Stimulated activated CD8-positive, alpha-beta memory T cell treated with anti-CD3 and anti-CD28 coated beads, Interleukin-12 subunit alpha, Interleukin-12 subunit beta, amount 100 ng/mL, for 24 hours (primary cell): ENCODE data around the gene MICAL3.

Source experiments
- DNase-seq: peaks from one replicate; pipeline ENCODE4 v3.0.0-alpha.2; 2020; ENCODE audit errors: extremely low read depth

Gene MICAL3

DNA sequence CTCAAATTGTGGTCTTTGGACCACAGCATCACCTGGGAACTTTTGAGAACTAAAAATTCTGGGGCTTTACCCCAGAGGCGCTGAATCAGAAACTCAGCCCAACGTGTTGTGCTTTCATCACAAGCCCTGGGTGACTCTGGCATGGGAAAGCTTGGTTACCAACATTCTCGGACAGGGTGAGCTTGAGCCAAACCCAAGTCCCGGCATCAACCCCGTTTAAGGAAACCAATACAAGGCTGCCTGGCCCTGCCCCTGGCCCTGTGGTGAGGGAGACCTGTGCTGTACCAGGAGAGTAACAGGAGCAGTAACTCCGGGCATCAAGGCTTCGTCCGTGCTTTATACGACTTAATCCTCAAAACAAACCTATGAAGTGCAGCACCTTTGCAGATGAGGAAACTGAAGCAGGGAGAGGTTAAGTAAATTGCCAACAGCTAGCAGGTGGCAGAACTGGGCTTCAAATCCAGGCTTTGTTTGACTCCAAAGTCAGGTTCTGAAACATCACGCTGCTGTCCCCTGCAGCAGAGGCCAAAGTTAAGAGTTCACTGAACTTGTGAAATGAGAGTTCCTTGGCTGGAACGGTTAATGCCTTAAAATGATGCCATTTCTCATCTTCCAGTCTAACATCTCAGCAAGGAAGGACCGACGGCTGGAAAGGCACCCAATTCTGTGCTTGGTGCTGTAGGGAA, 186.0 kb downstream of the MICAL3 start:
- no peak for DNase-seq

DNA sequence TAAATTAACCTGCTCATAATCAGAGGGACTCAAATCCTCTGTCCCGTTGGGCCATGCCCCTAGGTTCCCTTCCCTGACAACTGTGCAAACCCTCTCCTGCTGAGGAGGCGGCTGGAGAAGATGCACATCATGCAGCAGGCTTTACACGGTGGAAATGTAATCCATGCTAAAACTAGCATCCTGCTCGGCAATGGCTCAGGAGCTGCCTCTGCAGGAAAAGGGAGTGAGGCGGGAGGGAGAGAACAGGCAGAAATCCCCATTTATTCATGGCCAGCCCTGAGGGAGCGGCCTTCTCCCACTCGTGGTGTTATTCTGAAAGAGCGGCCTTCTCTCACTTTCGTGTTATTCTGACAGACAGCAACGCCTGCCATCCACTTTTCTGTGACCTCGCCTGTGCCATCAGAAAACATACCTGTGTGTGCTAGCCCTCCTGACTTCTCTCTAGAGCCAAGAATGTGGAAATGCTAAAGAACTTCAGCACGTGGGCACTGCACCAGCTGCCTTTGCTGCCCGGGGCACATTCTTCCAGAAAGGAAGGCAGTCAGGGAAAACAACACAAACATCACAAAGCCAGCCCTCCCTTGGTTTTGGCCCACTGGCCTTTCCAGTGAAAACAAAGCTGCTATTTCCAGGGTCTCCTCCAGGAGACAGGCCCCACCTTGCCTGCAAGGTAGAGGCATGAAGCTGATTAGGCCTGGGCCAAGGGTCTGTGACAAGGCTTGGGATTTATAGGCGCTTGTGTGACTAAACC, 187.2 kb downstream of the MICAL3 start:
- DNase-seq = no peak

DNA sequence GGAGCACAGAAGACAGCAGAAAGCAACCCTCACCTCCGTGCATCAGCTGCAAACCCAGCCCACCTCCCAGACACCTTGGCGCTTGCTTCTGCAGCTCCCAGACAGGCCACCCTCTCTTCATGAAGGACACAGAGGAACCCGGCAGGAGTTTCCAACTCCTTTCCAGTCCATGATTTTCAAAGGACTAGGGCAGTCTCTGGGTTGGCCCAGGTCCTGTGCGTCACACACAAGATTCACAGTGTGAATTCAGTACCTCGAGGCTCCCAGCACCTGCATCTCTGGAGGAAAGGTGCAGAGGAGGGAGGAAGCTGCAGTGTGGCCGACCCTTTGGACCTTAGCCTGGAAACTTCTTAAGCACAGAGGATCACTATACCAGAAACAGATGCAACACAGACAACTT, 189.1 kb downstream of the MICAL3 start:
- no peak for DNase-seq

DNA sequence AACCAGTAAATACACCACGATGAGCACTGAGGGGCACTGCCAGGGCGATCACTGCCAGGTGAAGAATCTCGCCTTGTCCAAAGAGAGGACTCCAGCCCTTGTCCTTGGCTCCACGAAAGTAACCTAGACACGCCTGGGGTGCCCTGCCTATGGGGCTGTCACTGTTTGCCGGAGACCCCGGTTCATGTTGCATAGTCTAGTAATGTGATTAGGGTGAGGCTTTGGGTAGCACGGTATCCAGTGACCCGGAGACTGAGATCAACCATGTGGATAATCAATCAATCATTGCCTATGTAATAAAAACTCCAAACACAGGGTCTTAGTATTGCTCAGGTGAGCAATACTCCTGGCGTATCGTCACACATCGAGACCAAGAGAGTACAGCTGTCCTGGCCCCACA, 190.9 kb downstream of the MICAL3 start:
- no peak for DNase-seq

DNA sequence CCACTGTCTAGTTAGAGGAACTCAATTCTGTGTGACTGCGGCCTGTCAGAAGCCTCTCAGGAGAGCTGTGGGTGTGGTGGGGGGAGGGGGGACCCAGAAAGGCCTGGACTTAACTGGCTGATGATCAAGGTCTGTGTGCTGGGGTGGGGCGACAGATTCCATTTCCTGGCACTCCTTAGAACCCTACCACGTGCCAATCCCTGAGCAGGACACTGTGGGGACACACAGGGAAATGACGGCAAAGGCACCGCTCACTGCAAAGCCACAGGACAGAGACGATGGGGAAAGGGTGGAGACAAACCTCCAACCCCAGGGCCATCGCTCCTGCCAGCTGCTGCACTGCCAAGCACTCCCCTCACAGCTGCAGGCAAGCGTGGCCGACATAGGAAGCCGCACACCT, 191.7 kb downstream of the MICAL3 start:
- no peak for DNase-seq

DNA sequence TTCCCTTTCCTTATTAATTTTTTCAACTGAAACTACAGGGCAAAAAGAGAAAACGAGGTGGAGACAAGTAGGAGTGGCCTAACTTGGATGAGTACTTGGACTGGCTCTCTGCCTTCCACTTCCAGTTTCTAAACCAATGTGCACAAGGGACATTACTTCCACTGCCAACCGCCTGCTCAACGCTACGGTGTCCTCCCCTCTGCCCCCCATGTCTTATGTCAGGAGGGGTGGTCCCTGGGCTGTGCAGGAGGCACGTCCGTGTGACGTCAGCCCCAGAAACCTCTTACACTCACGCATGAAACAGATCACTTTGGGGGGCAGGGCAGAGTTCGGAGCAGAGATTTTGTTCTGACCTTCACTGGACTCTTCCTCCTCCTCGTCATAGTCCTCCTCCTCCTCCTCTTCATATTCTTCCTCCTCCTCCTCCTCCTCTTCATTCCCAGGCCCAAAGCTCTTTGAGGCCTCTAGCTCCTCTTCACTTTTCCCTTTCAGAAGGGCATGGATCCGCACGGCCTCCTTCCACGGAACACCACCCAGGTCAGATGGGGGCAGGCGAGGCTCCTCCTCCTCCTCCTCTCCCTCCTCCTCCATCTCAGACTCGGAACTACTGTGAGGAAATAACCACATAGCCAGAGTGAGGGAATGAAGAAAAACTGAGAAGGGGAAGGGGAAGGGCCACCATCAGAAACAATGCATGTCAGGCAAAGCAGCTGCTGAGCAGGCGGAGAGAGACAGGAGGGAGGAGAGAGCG, 192.7 kb downstream of the MICAL3 start:
- no peak for DNase-seq

DNA sequence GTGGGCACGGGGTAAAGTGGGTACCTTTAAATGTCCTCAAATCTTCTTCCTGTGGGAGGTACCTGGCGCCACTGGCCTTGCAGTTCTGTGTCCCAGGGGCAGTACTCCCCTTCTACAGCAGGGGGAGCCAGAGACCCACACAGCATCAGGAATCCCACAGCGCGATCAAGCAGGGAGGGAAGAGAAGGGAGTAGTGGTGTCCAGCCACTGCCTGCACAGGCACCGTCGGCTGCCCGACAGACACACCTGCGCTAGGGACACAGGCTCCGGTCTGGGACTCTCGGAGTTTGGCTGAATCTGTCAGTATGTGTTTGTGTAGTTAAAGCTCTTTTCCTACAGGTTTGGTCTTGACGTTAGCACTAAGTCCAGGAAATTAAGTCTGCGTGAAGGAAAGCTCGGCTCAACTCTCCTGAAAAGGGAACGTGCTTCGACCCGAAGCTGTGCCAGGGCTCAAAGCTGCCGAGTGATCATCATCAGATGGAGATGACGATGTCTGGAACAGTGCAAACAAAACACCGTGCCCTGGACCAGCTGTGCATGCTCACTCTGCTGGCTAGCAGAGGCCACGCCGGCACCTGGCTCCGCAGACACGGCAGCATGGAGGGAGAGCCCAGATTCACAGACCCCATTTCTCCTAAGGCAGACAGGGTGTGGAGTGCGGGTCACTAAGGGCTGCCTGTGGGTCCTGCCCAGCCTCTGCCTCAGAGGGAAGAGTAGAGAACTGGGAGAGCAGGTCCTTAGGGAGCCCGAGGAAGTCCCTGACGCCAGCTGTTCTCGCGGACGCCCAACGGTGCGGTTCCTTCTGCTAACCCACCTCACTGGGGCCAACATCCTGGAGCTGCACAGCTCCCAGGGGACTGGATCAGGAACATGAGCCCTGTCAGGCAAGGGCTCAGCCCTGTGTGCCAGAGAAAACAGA, 194.1 kb downstream of the MICAL3 start:
- peak; percentile 32 for DNase-seq

DNA sequence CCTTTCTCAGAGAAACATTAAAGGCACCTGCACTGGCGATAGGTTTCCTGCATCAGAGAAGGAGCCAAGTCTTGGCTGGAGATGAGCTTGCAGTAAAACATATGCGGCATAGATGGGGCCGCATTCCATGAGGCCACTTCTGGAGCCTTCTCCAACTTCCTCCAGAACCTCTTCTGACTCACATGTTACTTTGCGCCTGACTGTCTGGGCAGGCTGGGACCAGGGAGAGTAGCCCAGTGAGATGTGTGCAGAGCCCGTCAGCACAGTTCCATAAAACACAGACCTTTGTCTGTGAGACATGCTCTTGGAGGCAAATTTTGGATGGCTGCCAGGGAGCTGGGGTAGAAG, 194.7 kb downstream of the MICAL3 start:
- no peak for DNase-seq

DNA sequence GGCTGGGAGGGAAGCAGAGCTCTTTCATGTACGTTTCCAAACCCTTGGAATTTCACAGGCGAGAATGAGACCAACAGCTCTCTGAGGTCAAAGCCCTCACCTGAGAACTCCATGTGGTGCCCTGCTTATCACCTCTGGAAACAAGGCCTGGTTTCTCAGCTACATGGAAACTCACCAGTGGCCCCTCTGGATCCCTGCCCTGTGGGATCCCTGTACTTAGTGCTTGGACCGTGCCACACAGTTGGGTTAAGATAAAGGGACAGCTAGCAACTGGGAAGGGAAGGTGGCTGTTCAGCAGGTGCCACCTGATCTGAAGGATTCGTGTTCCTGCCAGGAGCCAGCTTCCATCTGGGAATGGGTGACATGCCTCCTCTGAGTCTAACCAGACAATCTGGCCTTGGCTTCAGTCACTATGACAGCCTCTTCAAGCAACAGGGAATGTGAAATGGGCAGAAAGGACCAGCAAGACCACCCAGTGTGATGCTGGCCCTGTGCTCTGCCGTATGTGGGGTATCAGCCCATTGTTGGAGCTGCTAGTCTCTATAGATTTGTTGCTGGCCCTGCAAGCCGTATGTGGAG, 195.8 kb downstream of the MICAL3 start:
- DNase-seq = no peak

DNA sequence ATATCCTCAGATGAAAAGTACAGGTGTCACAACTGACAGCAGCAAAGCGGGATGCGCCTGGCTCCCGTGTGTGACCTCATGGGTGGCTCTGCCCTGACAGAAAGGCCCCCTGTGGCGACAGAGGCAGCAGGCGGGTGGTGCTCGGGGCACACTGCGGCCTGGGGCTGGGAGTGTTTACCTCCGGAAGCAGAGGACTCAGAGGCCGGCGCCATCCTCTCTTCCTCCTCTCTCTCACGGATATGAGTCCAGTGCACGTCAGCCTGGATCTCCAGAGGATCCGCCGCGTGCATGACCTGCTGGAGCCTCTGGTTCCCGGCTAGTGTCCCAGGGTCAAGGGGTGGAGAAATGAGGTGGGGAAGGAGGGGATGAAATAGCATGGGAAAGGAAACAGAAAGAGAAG, 196.9 kb downstream of the MICAL3 start:
- DNase-seq = no peak

DNA sequence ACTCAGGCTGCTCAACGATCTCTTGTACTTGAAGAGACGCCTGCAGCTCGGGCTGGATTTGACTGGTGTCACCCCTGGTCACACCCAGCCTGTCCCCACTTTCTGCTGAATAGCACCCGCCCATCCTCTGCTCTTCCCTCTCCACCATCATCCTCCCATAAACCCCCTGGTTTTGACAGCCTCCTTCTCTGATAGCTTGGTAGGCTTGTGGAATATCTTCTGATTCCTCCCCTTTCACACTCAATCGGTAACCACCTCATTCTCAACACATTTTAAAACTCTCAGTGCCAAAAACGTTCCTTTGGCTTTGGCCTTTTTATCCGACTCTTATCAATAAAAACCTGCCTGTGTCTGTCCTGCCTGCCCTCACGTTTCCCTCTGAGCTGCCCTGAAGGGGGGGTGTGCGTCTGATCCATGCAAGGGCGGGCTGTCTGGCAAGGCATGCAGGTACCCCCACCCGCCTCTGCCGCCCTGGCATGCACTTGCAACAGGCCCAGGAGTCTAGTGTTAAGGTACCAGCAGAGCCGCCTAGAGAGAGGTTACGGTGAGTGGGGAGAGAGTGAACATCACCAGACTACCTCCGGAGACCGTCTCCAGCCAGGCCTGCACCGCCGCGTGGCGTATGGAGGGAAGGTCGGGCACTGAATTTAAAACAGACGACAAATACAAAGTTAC, 198.3 kb downstream of the MICAL3 start:
- no peak for DNase-seq

DNA sequence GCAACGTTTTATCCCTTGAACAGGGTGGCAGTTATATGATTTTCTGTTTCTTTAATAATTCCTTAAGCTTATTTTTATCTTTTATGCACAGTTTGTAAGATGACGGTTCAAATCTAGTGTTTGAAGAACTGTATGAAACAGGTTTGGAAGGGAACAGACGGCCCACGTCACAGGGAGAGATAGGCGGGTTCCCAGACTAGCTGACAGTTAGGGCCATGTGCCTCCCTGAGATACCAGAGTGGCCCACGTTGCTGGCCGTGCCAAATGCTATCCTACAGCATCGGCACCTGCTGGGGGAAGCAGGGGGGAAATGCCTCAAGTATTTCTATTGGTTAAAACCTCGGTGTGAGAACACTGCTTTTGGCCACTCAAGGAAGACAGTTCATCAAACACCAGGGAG, 199.9 kb downstream of the MICAL3 start:
- no peak for DNase-seq

DNA sequence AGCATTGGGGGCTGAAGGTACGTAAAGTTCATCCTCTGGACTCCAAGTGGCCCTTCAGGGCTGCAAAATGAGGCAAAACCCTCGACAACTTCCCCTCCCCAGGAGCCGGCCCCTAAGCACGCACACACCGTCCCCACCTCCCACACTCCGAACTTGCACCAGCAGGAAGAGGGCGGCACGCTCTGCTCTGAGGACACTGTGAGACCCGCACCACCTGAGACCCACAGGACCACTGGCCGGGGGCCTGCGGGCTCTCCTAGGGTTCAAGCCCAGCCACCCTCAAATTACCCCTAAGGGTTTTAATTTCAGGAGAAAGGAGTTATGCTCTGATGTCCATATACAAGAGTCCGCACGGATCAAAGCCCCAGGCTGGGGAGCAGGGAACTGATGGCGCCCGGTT, 200.4 kb downstream of the MICAL3 start:
- DNase-seq = no peak

DNA sequence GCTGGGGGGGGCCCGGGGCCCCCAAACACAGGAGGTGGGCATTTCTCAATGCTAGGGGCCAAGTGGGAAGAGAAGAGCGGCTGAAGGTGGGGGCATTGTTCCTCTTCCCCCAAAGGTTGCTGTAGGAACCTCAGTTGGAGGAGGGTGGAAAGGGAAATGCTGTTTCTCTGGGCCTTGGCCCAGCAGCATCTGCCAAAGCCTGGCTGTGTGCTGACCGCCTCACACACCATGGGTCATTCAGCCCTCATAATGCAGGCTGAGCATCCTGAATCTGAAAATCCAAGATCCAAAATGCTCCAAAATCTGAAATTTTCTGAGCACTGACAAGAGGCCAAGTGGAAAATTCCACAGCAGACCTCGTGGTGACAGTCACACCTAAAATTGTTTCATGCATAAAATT, 201.1 kb downstream of the MICAL3 start:
- DNase-seq = no peak

DNA sequence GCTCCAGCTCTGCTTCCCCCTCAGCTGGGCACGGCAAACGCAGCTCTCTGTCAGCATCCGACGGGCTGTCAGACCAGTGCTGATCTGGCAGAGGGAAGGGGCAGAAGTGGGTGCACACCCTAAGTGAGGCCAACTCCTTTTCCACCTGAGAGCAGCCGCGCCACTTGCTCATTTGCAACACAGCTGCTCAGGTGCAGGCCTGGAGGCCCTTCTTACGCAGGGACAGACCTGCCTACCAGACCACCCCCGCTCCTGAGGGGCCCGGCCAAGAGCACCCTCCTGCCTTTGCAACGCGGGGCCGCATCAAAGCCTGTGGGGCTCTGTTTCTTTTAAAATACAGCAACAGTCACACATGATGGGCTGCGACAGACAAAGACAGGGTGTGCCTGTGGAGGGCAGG, 202.3 kb downstream of the MICAL3 start:
- no peak for DNase-seq

DNA sequence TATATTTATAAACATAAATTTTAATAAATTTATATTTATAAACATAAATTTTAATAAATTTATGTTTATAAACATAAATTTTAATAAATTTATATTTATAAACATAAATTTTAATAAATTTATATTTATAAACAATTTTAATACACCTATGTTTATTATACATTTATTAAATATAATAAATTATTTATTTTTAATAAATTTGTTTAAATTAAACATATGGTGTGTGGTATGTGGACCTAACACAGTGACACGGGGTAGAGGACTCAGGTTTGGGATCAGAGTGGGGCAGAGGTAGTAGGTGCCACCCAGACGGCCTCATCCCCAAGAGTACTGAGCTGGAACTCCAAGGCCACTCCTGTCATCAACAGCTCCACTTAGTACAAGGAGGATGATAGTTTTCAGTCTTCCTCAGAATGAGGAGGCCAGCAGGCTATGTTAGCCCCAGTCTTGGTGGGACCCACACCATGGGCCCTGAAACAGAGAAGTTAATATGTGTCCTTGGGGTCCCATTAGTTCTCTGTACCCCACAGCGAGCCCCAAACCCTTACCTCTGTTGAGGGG, 203.4 kb downstream of the MICAL3 start:
- no peak for DNase-seq

DNA sequence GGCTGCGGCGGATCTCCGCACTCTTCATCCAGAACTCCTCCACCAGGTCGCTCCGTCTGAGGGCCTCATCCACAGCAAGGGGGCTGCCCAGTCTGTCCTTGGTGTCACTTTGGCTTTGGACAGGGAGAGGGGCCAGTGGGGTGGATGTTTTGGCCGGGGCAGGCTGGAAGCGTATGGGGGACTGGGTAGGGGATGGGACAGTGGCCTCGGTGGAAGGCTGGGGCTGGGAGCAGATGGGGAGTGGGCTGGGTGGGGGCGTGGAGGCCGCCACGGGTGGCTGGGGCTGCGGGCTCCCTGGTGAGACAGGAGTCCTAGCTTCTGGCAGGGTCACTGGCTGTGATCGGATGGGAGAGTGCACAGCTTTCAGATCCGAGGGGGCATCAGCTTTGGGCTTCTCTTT, 205.7 kb downstream of the MICAL3 start:
- no peak for DNase-seq

DNA sequence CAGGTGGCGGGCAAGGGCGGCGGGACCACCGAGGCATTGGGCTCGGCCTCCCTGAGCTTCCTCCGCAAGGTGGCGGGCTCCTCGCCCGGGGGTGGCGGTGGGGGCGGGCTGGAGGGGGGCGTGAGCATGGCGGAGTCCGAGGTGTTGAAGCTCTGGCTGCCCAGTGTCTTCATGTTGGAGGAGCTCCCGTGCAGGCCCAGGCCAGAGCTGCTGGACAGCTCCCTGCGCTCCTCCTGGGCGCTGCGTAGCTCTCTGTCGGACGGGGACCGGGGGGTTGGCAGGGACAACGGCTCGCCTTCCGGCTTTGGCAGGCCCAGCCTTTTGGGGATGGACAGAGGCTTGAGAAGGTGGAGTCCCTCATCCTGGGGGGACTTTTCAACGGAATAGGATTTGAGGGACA, 206.2 kb downstream of the MICAL3 start:
- no peak for DNase-seq

DNA sequence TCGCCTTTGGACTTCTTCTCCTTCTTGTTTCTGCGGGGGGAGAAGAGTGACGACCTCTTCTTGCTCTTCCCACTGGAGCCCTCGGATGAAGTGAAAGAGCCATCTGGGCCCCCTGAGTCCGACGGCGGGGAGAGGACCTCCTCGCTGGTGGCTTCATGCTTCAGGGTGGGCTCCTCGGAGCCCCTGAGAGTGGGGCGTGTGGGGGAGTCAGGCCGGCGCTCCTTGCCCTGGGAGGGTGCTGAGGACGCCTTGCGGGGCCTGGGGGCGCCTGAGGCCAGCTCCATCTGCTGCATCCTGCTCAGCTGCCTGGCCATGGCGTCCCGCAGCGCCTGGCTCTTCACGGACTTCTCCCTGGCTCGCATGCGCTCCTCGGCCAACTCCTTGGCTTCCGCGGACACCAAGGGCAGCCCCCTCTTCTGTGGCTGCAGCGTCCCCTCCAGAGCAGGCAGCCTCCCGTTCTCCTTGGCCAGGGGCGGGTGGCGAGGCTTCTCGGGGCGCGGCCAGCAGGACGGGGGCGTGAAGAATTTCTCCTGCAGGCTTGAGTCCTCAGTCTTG, 206.8 kb downstream of the MICAL3 start:
- no peak for DNase-seq

DNA sequence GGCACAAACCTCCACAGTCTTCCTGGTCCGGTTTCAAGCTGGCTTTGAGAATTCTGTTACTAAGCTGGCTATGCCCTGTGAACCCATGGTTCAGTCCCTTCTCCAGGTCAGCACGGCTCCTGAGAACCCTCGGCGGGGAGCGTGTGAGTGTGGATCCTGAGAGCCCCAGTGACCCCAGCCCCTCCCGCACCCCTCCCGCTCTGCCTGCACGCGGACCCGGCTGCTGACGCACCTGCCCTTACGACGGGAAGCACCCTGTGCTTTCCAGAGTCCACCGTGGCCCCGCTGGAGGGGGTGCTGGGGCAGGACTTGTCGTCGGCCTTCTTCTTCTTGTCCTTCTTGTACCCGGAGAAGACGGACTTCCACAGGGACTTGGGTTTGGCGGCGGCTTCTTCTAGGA, 207.3 kb downstream of the MICAL3 start:
- DNase-seq = no peak
